ENCODE data around the gene WIPF3. TPM values are rescaled to one million over a fixed set of nuclear protein-coding genes. Genes with fewer than 3 reads are reported as not detected.

WIPF3 gene
- total and polyA plus RNA-seq, 2 of the 4 experiments (the other 2 are of a cell fraction), result not detected

GRCh38 chr7:29812185-29812876 lies 6.0 kb downstream of the WIPF3 start:
- POLR2A ChIA-PET (ENCODE audit: unreplicated experiment), result no interaction called here
- no peak for ATAC-seq (ENCODE audit: low read depth)

More at GRCh38 chr7:29812185-29812876, 6.0 kb downstream of the WIPF3 start:
- no peak overlapping the region for H2AK9ac ChIP-seq (replicated peaks; ENCODE audit: low read depth, low read length, poor library complexity)
- no peaks in the 10 kb centered on the region for H3K79me1 ChIP-seq (ENCODE audit: low read depth in 1 of 2, low read length in 2 of 2)
- H3K4ac ChIP-seq (ENCODE audit: low read depth, low read length), result no peak overlapping the region
- H4K91ac ChIP-seq (ENCODE audit: insufficient read depth, low read depth, low read length), result no peak overlapping the region
- intact Hi-C loops (cut with micrococcal nuclease) (no loop called here), in situ Hi-C loops (cut with MboI; ENCODE audit: low sequenced_read_pairs) (no loop called here), dilution Hi-C loops (cut with HindIII; ENCODE audit: low sequenced_read_pairs, unreplicated experiment) (no loop called here)
- no peak overlapping the region for H3K9ac ChIP-seq (ENCODE audit: low read depth, low read length)
- no CpG with 5 or more reads among the region's 2 CpGs for WGBS, 2 experiments (ENCODE audit: extremely low coverage in 2 of 2, insufficient read length in 1 of 2)
- no peak overlapping the region for H3K27ac ChIP-seq (ENCODE audit: insufficient read depth, low read length)
- no peaks in the 10 kb centered on the region for H4K20me1 ChIP-seq (ENCODE audit: insufficient read depth, low read length)
- H3K18ac ChIP-seq (ENCODE audit: low read depth, low read length), result no peak overlapping the region
- H3K23ac ChIP-seq (ENCODE audit: low read depth, low read length), result no peak overlapping the region
- no peak overlapping the region for H3K4me3 ChIP-seq (ENCODE audit: insufficient read depth, low read depth, low read length)
- H3K9me1 ChIP-seq (ENCODE audit: insufficient read depth, low read length), result no peaks in the 10 kb centered on the region
- no peaks in the 10 kb centered on the region for H3K9me3 ChIP-seq (ENCODE audit: control insufficient read depth, insufficient read depth, low read length)
- H2AK5ac ChIP-seq (ENCODE audit: low read depth, low read length), result no peak overlapping the region
- no TSS peak for BruUV-seq (replicated peaks)
- H2BK120ac ChIP-seq (ENCODE audit: low read depth, low read length), result no peak overlapping the region
- H2BK15ac ChIP-seq (ENCODE audit: low read depth, low read length), result no peak overlapping the region
- no peak overlapping the region for H4K8ac ChIP-seq (ENCODE audit: low read depth in 2 of 2, low read length in 2 of 2)
- CTCF ChIA-PET, result interaction anchor here (1.1 kb wide), 1 partner anchor 9 kb away, joined by 3 read pairs; no protein-coding TSS in a partner anchor
- no peak overlapping the region for H3K4me2 ChIP-seq (ENCODE audit: low read depth, low read length)
- DNase-seq, result peak; percentile 3
- no peaks in the 10 kb centered on the region for H3K4me1 ChIP-seq (ENCODE audit: control insufficient read depth, insufficient read depth, low read length)
- H2BK5ac ChIP-seq (ENCODE audit: low read depth, low read length, poor library complexity, severe bottlenecking), result no peak overlapping the region
- no peak overlapping the region for H4K5ac ChIP-seq (ENCODE audit: low read depth, low read length)
- no peak overlapping the region for H2BK20ac ChIP-seq (ENCODE audit: low read depth, low read length)
- H2AFZ ChIP-seq (replicated peaks; ENCODE audit: low read length, poor library complexity), result no peak overlapping the region
- H3K56ac ChIP-seq (ENCODE audit: extremely low read depth, insufficient read depth, low read length), result no peak overlapping the region
- no peak overlapping the region for H3K14ac ChIP-seq (replicated peaks; ENCODE audit: low read depth, low read length)
- no peak for TF ChIP-seq RFX5 (IDR thresholded peaks at IDR 0.05; ENCODE audit: low read depth, low read length)
- peaks cover 27% of the 10 kb centered on the region for H3K27me3 ChIP-seq (ENCODE audit: control insufficient read depth, insufficient read depth, low read length)
- no peaks in the 10 kb centered on the region for H3K36me3 ChIP-seq (ENCODE audit: control insufficient read depth, insufficient read depth, low read length)

Data from IMR-90 (cell line).